ENCODE measurements around the gene ENTPD2.

GRCh38 chr9:137075275-137075775 is 21.5 kb upstream of the ENTPD2 start:
- TF ChIP-seq NR3C1 (CRISPR knock-in tag; IDR thresholded peaks at IDR 0.05) (no peak), JUN (IDR thresholded peaks at IDR 0.05; ENCODE audit: borderline replicate concordance, low read depth, low read length) (no peak), JUN (CRISPR knock-in tag; IDR thresholded peaks at IDR 0.05; ENCODE audit: borderline replicate concordance) (no peak), CTCF (IDR thresholded peaks at IDR 0.05 in 2 of 3, conservative IDR thresholded peaks at IDR 0.05 in 1 of 3; ENCODE audit: insufficient read depth in 2 of 3, low read depth in 1 of 3, low read length in 3 of 3) (no peak), TEAD1 (CRISPR knock-in tag; IDR thresholded peaks at IDR 0.05) (no peak), POLR2AphosphoS5 (IDR thresholded peaks at IDR 0.05; ENCODE audit: control insufficient read depth, insufficient read depth, low read depth, low read length) (no peak), ZEB2 (IDR thresholded peaks at IDR 0.05) (no peak), ZNF316 (IDR thresholded peaks at IDR 0.05) (no peak)

Data from K562 (cell line).